Parathyroid adenoma (tissue), 2 donors: ENCODE results near the gene RAD1.

ENCODE experiments used
- H2AFZ ChIP-seq: fragments of 300-600 bp; sonication (generic); one replicate; pipeline ENCODE4 v1.7.0; 2017; ENCODE audit warnings: antibody characterized with exemption, mild to moderate bottlenecking
- H3K27ac ChIP-seq: fragments of 300-600 bp; sonication (generic); one replicate; pipeline ENCODE4 v1.7.0; 2017
- H3K27me3 ChIP-seq: fragments of 300-600 bp; sonication (generic); one replicate; pipeline ENCODE4 v1.7.0; 2017; ENCODE audit warnings: low read length; ENCODE audit not compliant: control insufficient read depth, insufficient read depth
- H3K36me3 ChIP-seq: fragments of 300-600 bp; sonication (generic); one replicate; pipeline ENCODE4 v1.7.0; 2017; ENCODE audit warnings: low read length; ENCODE audit not compliant: control insufficient read depth, insufficient read depth
- H3K4me1 ChIP-seq: fragments of 300-600 bp; sonication (generic); one replicate; pipeline ENCODE4 v1.7.0; 2017; ENCODE audit warnings: control low read depth
- H3K4me2 ChIP-seq: fragments of 300-600 bp; sonication (generic); one replicate; pipeline ENCODE4 v1.7.0; 2017; ENCODE audit warnings: low read length
- H3K4me3 ChIP-seq: fragments of 300-600 bp; sonication (generic); one replicate; pipeline ENCODE4 v1.7.0; 2017; ENCODE audit warnings: low read depth, low read length
- H3K79me2 ChIP-seq: fragments of 300-600 bp; sonication (generic); one replicate; pipeline ENCODE4 v1.7.0; 2017; ENCODE audit warnings: control low read depth
- H3K9ac ChIP-seq: fragments of 300-600 bp; sonication (generic); one replicate; pipeline ENCODE4 v1.7.0; 2017; ENCODE audit warnings: mild to moderate bottlenecking
- H3K9me3 ChIP-seq: fragments of 300-600 bp; sonication (generic); one replicate; pipeline ENCODE4 v1.7.0; 2017; ENCODE audit warnings: low read length; ENCODE audit not compliant: control insufficient read depth
- CTCF ChIP-seq: fragments of 300-600 bp; sonication (generic); IDR thresholded peaks from one replicate; pipeline ENCODE4 v1.7.0; 2017; ENCODE audit warnings: antibody characterized with exemption, mild to moderate bottlenecking
- donor health status: primary hyperparathyroidism.

The RAD1 gene

GRCh38 chr5:34915139-34915855 is at the start of gene RAD1, which contains the start of gene BRIX1:
RAD1 (minus strand) TSS chr5:34915504; CDS start chr5:34914892, 612 bp downstream.
BRIX1 (plus strand) TSS chr5:34915711; CDS start chr5:34915739, 28 bp downstream.
- Histone ChIP-seq H3K79me2 (peaks cover 14% of the 10 kb centered on the region), H2AFZ (peak within 1 kb of the TSS; percentile 89), H3K9ac (peak within 1 kb of the TSS; percentile 49), H3K27me3 (no peaks in the 10 kb centered on the region), H3K27ac (peak within 1 kb of the TSS; percentile 80), H3K36me3 (no peaks in the 10 kb centered on the region), H3K9me3 (no peaks in the 10 kb centered on the region), H3K4me3 (peak within 1 kb of the TSS; percentile 94), H3K4me2 (peak within 1 kb of the TSS; percentile 91), H3K4me1 (peaks cover 8% of the 10 kb centered on the region)
- peak; percentile 35 for TF ChIP-seq CTCF

- Histone ChIP-seq H3K4me3 (no peak overlapping the region), H3K27ac (no peak overlapping the region), H3K27me3 (no peaks in the 10 kb centered on the region), H3K79me2 (no peaks in the 10 kb centered on the region), H3K4me2 (no peak overlapping the region), H3K9ac (no peak overlapping the region), H2AFZ (no peak overlapping the region), H3K36me3 (no peaks in the 10 kb centered on the region), H3K4me1 (peaks cover 3% of the 10 kb centered on the region), H3K9me3 (no peaks in the 10 kb centered on the region)
- no peak for TF ChIP-seq CTCF
Measured at GRCh38 chr5:34959323-34959722, 44.0 kb upstream of the RAD1 start.

- TF ChIP-seq CTCF: peak; percentile 59
- Histone ChIP-seq H3K4me1 (peaks cover 3% of the 10 kb centered on the region), H3K27ac (no peak overlapping the region), H3K27me3 (no peaks in the 10 kb centered on the region), H2AFZ (no peak overlapping the region), H3K79me2 (no peaks in the 10 kb centered on the region), H3K36me3 (no peaks in the 10 kb centered on the region), H3K4me3 (no peak overlapping the region), H3K4me2 (no peak overlapping the region), H3K9me3 (no peaks in the 10 kb centered on the region), H3K9ac (no peak overlapping the region)
Measured at GRCh38 chr5:34957857-34958690, 42.8 kb upstream of the RAD1 start.

- no peak overlapping the region for H3K4me2 ChIP-seq
- no peaks in the 10 kb centered on the region for H3K36me3 ChIP-seq
- H3K9me3 ChIP-seq: no peaks in the 10 kb centered on the region
- H3K9ac ChIP-seq: no peak overlapping the region
- H3K27me3 ChIP-seq: no peaks in the 10 kb centered on the region
- peaks cover 3% of the 10 kb centered on the region for H3K4me1 ChIP-seq
- no peaks in the 10 kb centered on the region for H3K79me2 ChIP-seq
- H3K4me3 ChIP-seq: no peak overlapping the region
- TF ChIP-seq CTCF: no peak
- no peak overlapping the region for H2AFZ ChIP-seq
- H3K27ac ChIP-seq: no peak overlapping the region
Measured at GRCh38 chr5:34957321-34957720, 42.0 kb upstream of the RAD1 start.
